Mononuclear cell (primary cell): ENCODE measurements around the gene FRAS1. TPM values are rescaled to one million over a fixed set of nuclear protein-coding genes. Genes with fewer than 3 reads are reported as not detected.

ENCODE experiments used
- H3K27me3 ChIP-seq: 2 replicates; pipeline ENCODE4 v1.6.0; 2011; ENCODE audit warnings: low read length, control low read depth; ENCODE audit not compliant: insufficient read depth
- H3K4me1 ChIP-seq: 2 replicates; pipeline ENCODE4 v1.5.1; 2011; ENCODE audit warnings: mild to moderate bottlenecking, low read length, control low read depth; ENCODE audit not compliant: insufficient read depth
- H3K4me3 ChIP-seq: 2 replicates; pipeline ENCODE4 v1.5.1; 2011; ENCODE audit warnings: mild to moderate bottlenecking, low read length, moderate library complexity
- H3K9me3 ChIP-seq: 2 replicates; pipeline ENCODE4 v1.5.1; 2011; ENCODE audit warnings: low read depth, mild to moderate bottlenecking, control low read depth, low read length
- total RNA-seq: library from RNA; depleted of rRNA; stranded (reverse); fragments of >200 nt; gene quantifications from one replicate; pipeline ENCODE4 v1.2.3, GENCODE V29; 2012

The FRAS1 gene
- total RNA-seq, 1 donor = under 0.01 TPM

- Histone ChIP-seq H3K27me3 (no peaks in the 10 kb centered on the region), H3K4me1 (peaks cover 6% of the 10 kb centered on the region)
Observed at GRCh38 chr4:78557841-78558240, 500.7 kb downstream of the FRAS1 start.

GRCh38 chr4:78558410-78558809 lies 501.3 kb downstream of the FRAS1 start:
- H3K9me3 ChIP-seq = no peaks in the 10 kb centered on the region
- H3K4me3 ChIP-seq = no peak overlapping the region
- H3K27me3 ChIP-seq = no peaks in the 10 kb centered on the region
- H3K4me1 ChIP-seq = peaks cover under 1% of the 10 kb centered on the region

More at GRCh38 chr4:78557841-78558240, 500.7 kb downstream of the FRAS1 start:
- H3K9me3 ChIP-seq = no peaks in the 10 kb centered on the region
- no peak overlapping the region for H3K4me3 ChIP-seq

- no peaks in the 10 kb centered on the region for H3K9me3 ChIP-seq
- H3K4me3 ChIP-seq = no peak overlapping the region
- H3K4me1 ChIP-seq = no peaks in the 10 kb centered on the region
- no peaks in the 10 kb centered on the region for H3K27me3 ChIP-seq
Observed at GRCh38 chr4:78560296-78560963, 503.3 kb downstream of the FRAS1 start.

GRCh38 chr4:78561677-78562076 lies 504.6 kb downstream of the FRAS1 start:
- Histone ChIP-seq H3K9me3 (no peaks in the 10 kb centered on the region), H3K4me3 (no peak overlapping the region), H3K4me1 (no peaks in the 10 kb centered on the region), H3K27me3 (no peaks in the 10 kb centered on the region)

GRCh38 chr4:78562687-78563086 lies 505.6 kb downstream of the FRAS1 start:
- H3K4me3 ChIP-seq = no peak overlapping the region
- H3K9me3 ChIP-seq = no peaks in the 10 kb centered on the region
- no peaks in the 10 kb centered on the region for H3K27me3 ChIP-seq
- H3K4me1 ChIP-seq = no peaks in the 10 kb centered on the region

GRCh38 chr4:78565971-78566372 lies 508.8 kb downstream of the FRAS1 start:
- no peaks in the 10 kb centered on the region for H3K4me1 ChIP-seq
- H3K27me3 ChIP-seq = no peaks in the 10 kb centered on the region
- no peak overlapping the region for H3K4me3 ChIP-seq
- no peaks in the 10 kb centered on the region for H3K9me3 ChIP-seq

- Histone ChIP-seq H3K27me3 (no peaks in the 10 kb centered on the region), H3K4me3 (no peak overlapping the region), H3K4me1 (no peaks in the 10 kb centered on the region), H3K9me3 (no peaks in the 10 kb centered on the region)
Observed at GRCh38 chr4:78566834-78567499, 509.8 kb downstream of the FRAS1 start.

GRCh38 chr4:78567500-78568060 lies 510.5 kb downstream of the FRAS1 start:
- Histone ChIP-seq H3K4me3 (no peak overlapping the region), H3K9me3 (no peaks in the 10 kb centered on the region), H3K4me1 (no peaks in the 10 kb centered on the region), H3K27me3 (no peaks in the 10 kb centered on the region)

- Histone ChIP-seq H3K9me3 (no peaks in the 10 kb centered on the region), H3K27me3 (no peaks in the 10 kb centered on the region), H3K4me1 (no peaks in the 10 kb centered on the region), H3K4me3 (no peak overlapping the region)
Observed at GRCh38 chr4:78568640-78569305, 511.6 kb downstream of the FRAS1 start.

GRCh38 chr4:78569306-78569821 lies 512.2 kb downstream of the FRAS1 start:
- Histone ChIP-seq H3K4me1 (no peaks in the 10 kb centered on the region), H3K27me3 (no peaks in the 10 kb centered on the region), H3K9me3 (no peaks in the 10 kb centered on the region), H3K4me3 (no peak overlapping the region)

- Histone ChIP-seq H3K27me3 (no peaks in the 10 kb centered on the region), H3K4me1 (no peaks in the 10 kb centered on the region), H3K9me3 (no peaks in the 10 kb centered on the region), H3K4me3 (no peak overlapping the region)
Observed at GRCh38 chr4:78570117-78570516, 513.0 kb downstream of the FRAS1 start.

- H3K9me3 ChIP-seq = no peaks in the 10 kb centered on the region
- H3K27me3 ChIP-seq = no peaks in the 10 kb centered on the region
- no peak overlapping the region for H3K4me3 ChIP-seq
- no peaks in the 10 kb centered on the region for H3K4me1 ChIP-seq
Observed at GRCh38 chr4:78571804-78572203, 514.7 kb downstream of the FRAS1 start.

GRCh38 chr4:78578674-78579425 lies 521.7 kb downstream of the FRAS1 start:
- Histone ChIP-seq H3K9me3 (no peaks in the 10 kb centered on the region), H3K27me3 (no peaks in the 10 kb centered on the region), H3K4me3 (no peak overlapping the region), H3K4me1 (no peaks in the 10 kb centered on the region)

GRCh38 chr4:78581618-78582017 lies 524.5 kb downstream of the FRAS1 start:
- no peak overlapping the region for H3K4me3 ChIP-seq
- H3K27me3 ChIP-seq = no peaks in the 10 kb centered on the region
- no peaks in the 10 kb centered on the region for H3K4me1 ChIP-seq
- H3K9me3 ChIP-seq = no peaks in the 10 kb centered on the region
